Glomerular endothelial cell (primary cell): ENCODE results near the gene GPBAR1. TPM values are rescaled to one million over a fixed set of nuclear protein-coding genes. Genes with fewer than 3 reads are reported as not detected.

ENCODE experiments used
- DNase-seq: peaks from one replicate; pipeline ENCODE4 v3.0.0-alpha.2; 2011; ENCODE audit warnings: low read depth, low spot score; ENCODE audit errors: extremely low read depth
- total RNA-seq: library from RNA; depleted of rRNA; stranded (reverse); fragments of >200 nt; gene quantifications from 2 replicates; pipeline ENCODE4 v1.2.3, GENCODE V29; 2015

Gene GPBAR1
- total RNA-seq, 1 donor from 2014 or later, result 0.35 TPM

DNA sequence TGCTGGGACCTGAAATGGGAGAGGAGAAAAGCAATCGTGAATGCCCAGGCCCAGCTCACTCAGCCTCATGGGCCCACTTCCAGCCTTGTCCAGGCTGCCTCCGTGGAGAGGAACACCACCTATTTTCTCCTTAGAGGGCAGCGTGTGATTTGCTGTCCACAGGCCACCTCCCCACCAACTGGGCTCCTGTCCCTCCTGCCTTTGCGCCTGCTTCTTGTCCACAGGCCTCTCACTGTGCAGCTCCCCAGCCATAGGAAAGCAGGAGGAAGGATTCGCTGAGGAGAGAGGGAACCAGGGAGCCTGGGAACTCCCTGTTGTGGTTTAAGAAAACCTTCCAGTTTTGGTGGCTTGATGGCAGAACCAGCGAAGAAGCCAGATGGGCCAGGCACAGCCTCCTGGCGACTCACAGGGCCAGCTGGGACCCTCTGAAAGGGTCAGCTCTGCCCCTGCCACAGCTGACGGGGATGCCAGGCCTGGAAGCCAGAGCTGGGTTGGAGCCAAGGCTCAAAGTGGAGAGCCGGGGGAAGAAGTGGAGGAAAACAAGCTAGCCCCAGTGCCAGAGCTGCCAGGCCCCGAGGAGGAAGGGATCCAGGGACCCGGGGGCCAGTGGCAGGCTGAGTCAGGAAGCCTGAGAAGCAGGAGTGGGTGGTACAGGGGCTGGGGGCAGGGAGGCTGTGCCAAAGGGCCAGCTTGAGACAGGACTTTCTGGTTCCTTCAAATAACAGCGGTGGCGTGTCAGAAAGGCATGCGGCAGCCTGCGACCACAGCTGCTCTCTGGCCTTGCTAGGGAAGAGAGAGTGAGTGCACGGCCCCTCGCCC is 21.6 kb downstream of the GPBAR1 start:
- no peak for DNase-seq

DNA sequence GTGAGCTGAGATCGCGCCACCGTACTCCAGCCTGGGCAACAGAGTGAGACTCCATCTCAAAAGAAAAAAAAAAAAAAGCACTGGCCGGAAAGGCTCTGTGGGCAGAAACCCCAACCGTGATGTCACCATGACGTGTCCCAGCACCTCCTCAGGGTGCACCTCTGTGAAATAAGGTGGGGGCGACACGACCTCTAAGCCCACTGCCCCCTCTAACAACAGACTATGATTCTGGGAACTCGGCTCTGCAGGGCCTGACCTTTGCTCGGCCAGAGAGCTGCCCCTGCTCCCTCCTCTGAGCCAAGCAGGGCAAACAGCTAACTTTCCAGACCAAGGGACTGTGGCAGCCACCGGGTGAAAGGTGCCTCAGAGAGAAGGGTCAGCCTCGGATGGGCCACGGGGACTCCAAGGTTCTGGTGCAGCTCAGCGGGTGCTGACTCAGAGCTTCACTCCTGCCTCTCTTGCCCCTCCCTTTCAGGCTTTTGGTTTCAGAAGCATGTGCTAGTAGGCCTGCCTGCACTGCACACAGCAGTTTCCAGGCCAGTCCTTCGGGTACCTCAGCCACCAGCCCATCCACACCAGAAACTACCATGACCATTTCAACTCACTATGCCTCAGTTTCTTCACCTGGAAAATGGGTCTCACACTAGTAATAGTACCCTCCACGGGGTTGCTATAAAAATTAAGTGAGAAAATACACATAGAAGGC is 23.4 kb downstream of the GPBAR1 start:
- DNase-seq, result no peak

DNA sequence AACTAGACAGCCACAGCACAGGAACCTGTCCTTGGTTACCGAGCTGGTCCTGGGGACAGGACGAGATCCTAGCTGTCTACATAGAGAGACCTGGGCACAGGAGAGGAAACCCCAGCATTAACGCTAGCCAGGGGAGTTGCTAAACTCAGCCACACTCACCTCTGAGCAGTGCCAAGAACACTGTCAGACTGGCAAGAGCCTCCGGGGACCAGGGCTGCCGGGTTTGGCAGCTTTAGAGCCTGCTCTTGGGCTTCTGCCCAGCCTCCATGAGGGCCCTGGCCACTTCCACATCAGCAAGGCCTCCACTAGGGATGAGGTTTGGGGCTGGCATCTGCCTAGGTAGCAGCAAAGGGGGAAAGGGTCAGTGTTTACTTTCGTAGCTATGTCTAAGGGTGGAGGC is 24.8 kb downstream of the GPBAR1 start:
- DNase-seq, result no peak

DNA sequence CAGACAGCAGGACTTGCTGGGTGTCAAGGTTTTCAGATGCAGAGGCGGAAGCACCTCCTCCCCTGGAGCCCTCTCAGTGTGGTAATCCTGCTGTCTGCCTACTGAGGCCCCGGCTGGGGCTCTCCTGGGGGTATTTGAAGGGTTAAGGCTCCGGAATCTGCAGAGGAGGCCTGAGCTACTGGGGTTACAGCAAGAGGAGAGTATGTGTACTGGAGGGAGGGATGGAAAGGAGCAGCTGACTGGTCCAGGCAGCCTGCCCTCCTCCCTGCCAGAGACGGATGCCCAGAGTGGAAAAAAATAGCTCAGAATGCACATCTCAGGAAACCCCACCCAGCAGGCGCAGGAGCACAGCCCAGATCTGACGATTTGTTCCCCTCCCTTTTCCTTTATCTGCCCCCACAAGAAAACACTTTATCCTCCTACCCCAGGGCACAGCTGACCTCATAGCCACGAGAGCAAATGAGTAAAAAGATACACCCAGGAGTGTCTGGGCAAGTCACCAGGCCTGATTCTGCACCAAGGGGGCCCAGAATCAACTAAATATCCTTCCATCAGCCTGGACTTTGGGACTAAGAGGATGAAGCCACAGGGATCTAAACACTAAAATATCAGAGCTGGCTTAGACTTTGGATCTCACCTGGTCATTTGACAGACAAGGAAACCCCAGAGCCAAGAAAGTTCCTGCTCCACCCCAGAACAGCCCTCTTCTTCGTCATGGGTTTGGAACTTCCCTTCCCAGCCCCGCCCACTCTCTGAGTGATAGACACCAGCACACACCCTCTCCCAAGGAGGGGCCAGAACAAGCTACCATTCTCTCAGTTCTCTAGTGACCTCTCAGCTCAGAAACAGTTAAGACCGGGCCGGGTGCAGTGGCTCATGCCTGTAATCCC is 26.0 kb downstream of the GPBAR1 start:
- peak; percentile 74 for DNase-seq

DNA sequence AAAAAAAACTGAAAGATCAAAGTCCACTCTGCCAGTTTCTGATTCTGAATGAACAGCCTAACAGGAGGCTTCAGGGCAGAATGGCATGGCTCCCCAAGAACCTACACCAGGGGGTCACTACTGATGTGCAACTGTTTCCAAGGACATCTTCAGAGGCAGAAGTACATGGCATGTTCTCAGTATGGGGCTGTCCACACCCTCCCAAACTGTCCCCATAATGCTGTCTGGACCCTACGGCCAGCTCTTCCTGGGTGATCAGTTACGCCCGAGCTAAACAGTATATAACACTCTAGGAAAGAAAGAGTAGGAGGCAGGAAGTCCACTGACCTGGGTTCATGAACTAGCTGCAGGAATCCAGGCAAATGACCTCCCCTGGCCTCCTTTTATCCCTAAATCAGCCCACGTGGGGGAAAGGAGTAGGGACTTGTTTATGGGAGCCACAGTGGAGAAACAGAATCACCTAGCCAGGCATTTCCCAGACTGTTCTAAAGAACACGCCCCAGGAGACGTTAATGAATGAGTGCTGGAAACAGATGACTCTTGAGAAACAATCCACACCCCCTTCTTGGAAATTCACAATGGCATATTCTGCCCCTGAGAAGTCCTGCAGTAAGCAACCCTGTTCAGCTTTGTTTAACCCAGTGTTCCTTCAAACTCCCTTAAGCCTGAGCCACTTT is 29.0 kb downstream of the GPBAR1 start:
- DNase-seq, result no peak

DNA sequence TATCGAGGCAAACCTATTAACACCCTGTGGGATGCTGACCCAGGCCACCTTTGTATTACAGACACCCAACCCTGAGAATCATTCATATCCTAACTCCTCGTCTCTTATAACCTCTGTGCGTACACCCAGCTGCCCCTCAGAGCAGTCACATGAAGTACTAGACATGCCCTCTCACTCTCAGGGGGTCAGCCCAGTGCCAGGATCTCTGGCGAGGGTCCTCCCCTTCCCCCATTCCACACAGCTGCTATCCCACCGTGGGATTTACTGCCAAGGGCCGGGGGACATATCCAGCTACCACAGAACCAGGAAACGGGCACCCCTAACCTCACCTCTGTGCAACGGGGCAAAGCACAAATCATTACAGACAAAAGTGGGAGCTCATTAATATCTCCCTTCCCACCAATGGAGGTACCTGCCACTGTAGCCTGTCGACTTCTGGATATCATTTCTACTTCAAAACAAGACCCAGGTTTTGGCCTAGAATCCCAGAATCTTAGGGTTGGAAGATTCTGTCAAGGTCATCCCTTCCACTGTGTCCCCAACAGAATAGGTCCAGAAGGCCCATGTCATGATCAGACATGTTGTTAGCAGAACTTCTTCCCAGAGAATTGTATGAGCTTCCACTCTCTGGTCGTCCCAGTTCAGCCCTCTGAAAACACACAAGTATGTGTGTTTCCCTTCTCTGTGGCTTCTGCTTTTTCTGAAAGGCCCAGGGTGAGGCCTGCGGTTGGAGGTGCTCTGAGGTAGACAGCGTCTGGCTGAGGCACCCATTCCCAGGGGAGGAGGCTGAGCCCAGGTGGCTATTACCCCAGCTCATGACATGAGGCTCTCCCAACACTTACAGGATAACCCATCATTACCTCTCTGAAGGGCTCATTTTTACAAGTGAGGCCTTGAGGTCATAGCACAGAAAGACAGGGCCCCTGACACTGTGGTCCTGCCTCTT is 29.8 kb downstream of the GPBAR1 start:
- no peak for DNase-seq

DNA sequence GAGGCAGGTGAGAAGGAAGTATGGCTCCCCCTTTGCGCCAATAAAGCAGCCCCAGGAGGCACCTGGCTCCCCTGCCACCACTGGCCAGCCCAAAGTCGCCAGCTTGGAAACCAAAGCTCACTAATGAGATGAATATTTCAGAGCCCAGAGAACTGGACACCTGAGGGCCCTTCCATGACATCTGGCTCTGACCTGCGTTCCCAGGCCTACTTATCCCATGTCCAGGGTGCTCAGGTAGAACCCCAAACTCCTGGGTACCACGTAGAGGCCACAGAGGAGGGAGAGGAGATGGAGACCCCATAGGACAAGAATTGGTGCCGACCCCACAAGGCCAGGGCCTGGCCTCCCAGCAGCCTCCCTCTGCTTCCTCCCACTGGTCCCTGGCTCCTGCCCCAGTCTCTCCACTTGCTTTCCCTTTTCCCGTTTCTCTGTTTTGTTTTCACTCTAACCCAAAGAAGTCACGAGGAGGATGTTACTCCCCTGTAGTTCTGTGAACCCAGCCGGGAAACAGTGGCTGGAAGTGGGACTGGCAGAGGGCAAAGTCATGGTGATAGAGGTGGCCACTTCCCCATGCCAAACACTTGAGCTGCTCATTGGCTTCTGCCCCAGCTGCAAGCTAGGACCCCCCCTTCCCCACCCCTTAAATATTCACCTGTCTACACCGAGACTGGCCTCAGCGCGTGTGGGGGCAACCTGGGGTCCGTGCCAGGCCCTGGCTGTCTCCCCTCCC is 30.7 kb downstream of the GPBAR1 start:
- no peak for DNase-seq

DNA sequence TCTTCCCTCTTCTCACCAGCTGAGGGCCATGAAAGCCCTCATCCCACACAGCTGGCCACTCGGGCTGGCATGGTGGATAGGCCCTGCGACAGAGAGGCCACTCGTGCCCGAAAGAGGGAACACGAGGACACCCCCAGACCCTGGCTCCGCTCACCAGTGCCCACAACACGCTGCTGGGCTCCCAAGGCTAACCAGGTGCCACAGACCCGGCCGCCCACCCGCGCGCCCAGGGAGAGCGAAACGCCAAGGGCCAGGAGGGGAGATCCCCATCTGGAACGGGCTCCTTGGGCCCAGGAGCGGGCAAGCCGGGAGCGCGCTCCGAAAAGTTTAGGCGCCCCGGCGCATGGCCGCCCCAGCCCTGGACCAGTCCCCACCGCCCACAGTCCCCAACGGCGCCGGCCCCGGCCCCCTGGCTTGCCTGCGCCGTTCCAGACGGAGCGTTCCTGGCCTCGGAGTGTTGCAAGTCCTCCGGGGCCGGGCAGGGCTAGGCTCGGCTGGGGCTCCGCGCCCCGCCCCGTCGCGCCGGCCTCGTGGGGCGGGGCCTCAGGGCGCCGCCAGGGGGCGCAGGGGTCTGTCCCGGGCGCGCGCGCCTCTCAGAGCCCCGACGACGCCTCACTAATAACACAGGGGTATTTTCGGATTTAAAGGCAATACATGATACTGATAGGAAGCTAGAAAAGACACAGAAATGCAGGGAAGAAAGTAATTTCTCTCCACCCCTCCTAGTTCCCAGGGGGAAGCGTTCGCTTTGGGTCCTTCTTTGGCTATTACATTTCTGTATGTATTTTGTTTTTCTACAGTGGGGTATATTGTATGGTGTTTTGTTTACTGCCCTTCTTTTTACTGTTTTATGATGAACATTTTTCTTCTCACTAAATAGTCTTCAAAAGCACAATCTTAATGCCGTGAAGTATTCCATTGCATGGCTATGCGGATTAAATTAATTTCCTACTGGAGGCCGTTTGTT is 31.5 kb downstream of the GPBAR1 start, which contains the start of gene TMBIM1:
Gene TMBIM1 (minus strand): TSS at position 456 of the 967 bp plus-strand sequence. CDS start 10,362 bp downstream, outside the sequence.
- DNase-seq, result no peak

DNA sequence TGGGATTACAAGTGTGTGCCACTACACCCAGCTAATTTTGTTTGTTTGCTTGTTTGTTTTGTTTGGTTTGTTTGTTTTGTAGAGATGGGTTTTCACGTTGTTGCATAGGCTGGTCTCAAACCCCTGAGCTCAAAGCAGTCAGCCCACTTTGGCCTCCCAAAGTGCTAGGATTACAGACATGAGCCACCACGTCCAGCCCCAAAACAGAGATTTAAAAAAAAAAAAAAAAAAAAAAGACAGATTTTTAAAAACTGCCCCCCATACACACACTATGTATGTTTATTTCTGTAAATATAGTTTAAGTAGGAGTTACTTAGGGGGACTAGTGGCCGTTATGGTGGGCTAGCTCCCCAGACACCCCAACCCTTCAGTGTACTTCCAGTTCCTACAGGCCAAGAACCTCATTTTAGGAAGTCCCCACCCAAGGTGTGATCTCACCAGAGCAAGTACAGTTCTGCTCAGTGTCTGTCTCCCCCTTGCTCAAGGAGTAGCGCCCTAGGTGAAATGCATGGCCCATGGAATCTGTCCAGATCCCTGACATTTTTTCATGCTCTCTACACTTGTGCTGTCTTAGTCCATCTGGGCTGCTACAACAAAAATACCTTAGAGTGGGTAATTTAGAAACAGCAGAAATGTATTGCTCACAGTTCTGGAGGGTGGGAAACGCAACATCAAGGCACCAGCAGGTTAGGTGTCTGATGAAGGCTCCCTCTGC is 33.1 kb downstream of the GPBAR1 start:
- no peak for DNase-seq

DNA sequence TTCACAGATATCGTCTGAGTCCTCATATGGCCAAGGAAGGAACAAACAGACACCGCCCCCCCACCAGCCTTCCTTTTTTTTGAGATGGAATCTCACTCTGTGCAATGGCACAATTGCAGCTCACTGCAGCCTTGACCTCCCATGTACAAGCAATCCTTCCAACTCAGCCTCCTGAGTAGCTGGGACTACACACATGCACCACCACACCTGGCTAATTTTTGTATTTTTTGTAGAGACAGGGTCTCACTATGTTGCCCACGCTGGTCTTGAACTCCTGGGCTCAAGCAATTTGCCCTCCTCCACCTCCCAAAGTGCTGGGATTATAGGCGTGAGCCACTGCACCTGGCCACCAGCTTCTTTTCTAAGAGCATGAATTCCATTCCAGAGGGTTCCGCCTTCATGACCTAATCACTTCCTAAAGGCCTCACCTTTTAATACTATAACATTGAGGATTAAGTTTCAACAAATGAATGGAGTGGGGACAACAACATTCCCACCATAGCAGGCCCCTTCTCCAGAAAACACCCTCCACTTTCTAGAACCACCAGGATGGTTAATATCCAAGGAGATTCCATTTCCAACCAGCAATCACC is 33.7 kb downstream of the GPBAR1 start:
- DNase-seq, result no peak

DNA sequence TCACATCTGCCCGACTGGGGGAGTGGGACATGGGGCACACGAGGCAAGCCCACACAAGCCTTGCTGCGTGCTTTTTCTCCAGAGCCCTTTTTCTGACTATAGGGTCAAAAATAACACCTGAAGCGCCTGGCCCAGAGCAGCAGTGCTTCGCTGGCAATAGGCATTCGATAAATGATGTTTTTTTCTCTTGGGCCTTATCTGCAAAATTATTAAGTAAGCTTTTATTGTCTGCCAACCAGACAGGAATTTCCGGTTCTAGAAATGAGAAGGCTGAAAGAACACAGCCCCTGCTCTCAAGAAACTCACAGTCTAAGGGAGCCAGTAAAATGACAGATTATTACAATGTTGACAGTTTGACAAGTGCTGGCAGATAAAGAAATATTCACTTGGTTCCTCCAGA is 34.2 kb downstream of the GPBAR1 start:
- DNase-seq, result no peak

DNA sequence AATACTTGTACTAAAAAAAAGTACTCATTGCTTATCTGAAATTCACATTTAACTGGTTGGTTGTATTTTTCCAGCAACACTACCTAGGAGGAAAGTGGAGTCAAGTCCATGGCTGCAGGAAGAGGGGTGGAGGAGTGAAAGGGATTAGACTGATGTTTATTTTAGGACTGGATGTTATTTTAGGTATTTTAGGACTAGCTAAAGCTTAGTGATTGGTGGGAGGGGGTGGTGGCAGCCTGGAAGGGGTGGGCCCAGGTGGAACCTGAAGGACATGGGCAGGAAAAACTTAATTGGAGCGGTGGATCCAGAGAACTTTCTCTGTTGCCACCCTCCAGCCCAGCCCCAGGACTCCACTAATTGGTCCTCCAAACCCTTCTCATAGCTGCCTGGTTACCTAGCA is 35.4 kb downstream of the GPBAR1 start:
- DNase-seq, result no peak

DNA sequence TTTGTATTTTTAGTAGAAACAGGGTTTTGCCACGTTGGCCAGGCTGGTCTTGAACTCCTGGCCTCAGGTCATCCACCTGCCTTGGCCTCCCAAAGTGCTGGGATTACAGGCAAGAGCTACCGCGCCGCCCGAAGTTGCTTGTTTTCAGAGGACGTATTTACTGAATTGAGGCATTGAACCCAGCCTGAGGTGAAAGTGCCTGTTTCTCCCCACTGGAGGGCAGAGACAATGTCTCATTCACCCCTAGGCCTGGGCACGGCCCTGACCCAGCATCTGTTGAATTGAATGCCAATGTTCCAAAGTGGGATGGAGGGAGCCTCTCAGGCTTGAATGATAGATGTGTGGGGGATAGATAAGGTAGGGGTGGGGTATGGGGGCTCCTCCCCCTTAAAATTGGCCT is 36.0 kb downstream of the GPBAR1 start:
- DNase-seq, result no peak

DNA sequence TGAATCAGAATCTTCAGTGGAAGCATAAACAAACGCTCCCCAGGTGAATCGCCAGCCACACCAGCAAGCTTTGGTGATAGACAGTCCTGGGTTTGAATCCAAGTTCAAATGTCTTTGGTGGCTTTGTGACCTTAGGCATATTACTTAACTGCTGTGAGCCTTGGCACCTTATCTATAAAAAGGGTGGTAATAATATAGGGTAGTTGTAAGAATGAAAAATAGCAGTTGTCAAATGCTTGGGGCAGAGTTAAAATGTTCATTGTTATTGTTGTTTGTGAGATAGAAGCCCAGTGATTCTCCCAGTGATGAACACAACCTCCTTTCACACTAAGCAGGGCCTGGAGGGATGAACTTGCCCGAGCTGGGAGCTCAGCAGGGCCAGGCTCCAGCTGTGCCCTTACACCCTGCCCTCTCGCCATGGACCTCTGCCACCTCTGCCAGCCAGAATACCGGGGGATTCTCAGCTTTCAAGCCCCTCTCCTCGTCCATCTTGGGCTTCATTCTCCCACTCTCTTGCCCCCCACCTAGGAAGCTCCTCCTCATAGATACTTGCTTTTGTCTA is 37.6 kb downstream of the GPBAR1 start:
- no peak for DNase-seq

DNA sequence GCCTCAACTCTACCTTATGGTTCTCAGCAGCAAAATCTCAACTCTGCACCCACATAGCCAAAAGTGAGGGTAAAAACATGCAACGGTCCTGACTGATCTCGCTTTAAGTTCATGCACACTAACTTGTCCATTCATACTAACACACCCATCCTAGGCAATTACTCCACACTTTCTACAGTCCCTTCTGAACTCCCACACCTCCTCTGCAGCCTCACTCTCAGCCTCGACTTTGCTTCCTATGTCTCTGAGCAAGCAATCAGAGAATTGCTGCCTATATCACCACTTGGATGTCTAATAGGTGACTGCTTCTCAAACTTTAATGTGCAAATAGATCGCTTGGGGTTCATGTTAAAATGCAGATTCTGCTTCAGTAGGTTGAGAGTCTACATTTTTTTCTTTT is 39.3 kb downstream of the GPBAR1 start:
- DNase-seq, result no peak

DNA sequence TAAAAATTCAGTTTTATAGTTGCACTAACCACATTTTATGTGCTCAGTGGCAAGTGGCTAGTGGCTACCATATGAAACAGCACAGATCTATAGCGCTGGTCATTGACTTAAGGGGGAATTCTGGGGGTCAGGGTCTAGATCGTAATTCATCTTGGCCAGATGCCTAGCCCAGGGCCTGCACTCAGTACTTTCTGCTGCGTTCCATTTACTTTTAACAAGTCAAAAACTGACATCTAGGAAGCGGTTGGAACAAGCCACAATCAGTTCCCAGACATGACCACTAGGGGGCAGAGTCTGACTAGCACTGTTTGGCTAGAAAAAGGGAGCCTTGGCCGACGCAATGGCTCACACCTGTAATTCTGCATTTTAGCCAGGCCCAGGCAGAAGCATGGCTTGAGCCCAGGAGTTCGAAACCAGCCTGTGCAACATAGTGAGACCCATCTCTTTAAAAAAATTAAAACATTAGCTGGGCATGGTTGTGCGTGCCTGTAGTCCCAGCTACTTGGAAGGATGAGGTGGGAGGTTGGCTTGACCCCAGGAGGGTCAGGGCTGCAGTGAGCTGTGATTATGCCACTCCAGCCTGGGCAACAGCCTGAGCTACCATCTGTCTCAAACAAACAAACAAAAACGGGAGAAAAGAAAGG is 40.5 kb downstream of the GPBAR1 start:
- DNase-seq, result peak; percentile 80
